Frontal cortex (tissue), 4 donors: ENCODE results near the gene TSHZ2. TPM values are rescaled to one million over a fixed set of nuclear protein-coding genes. Genes with fewer than 3 reads are reported as not detected.
"Not testable (repeated sequence)": the region's sequence is repeated elsewhere in the genome, so short reads cannot be mapped to it uniquely, and the experiment has no call there.

ENCODE experiments used
- DNase-seq, 2 donors: peaks; one replicate each; pipeline ENCODE4 v3.0.0; 2012; ENCODE audit warnings: low spot score in 2 of 2
- FAIRE-seq: peaks from 2 replicates; lab custom pipeline; 2012; peaks lifted over from hg19 to GRCh38; lab: Jason Lieb, UNC
- total RNA-seq: library from RNA; depleted of rRNA; stranded (reverse); fragments of >200 nt; gene quantifications from one replicate; pipeline ENCODE4 v1.2.3, GENCODE V29; 2014
- donor health status: control.
- donor health status: control.
- donor health status: control.

The TSHZ2 gene
- total RNA-seq, 1 donor from 2014 or later: 2.4 TPM

DNA sequence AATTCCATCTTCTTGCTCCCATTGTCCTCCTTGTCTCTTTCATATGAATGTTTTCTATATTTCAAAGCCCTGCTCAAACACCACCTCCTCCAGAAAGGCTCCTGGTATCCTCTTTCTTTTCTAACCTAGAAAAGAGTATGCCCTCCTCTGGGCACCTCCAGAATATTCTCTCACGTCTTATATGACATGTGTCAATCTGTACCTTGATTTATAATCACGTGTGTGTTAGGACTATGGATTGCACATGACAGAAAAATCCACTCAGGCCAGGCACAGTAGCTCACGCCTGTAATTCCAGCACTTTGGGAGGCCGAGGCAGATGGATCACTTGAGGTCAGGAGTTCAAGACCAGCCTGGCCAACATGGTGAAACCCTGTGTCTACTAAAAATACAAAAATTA, 464.8 kb downstream of the TSHZ2 start:
- FAIRE-seq, DNase-seq: not testable (repeated sequence)

DNA sequence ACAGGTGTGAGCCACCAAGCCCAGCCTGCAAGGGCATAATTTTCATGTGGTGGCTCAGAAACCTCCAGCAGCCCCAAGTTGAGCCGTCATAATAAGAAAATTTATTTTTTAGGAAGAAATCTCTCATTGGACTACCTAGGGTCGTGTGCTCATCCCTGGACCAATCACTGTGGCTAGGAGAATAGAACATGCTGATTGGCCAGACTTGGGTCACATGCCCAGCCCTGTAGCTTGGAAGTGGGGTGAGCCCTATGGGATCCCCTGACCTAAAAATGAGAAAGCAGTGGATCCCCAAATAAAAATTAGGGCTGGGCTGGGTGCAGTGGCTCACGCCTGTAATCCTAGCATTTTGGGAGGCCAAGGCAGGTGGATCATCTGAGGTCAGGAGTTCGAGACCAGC, 466.2 kb downstream of the TSHZ2 start:
- no peak for DNase-seq
- no peak for FAIRE-seq

DNA sequence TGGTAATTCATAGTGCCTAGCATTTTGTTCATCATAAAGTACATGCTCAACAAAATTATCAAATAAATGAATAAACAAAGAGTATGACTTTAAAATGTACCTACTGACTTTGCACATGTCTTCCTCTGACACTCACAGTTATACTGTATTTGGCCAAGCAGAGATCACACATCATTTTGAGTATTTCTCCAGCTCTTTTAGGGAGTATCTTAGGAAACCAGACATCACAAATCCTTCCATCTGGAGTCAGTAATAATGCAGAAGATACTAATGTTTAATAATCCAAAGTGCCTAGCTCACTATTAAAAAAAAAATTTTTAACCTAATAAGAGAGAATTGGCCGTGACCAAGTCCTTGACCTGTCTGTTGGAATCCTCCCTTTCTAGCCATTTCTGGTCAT, 466.9 kb downstream of the TSHZ2 start:
- DNase-seq (no peak), FAIRE-seq (no peak)

GRCh38 chr20:53439616-53440015, 467.5 kb downstream of the TSHZ2 start:
- no peak for DNase-seq

GRCh38 chr20:53444401-53445149, 472.4 kb downstream of the TSHZ2 start:
- FAIRE-seq: no peak
- DNase-seq: no peak

More at GRCh38 chr20:53439616-53440015, 467.5 kb downstream of the TSHZ2 start:
- FAIRE-seq: no peak

GRCh38 chr20:53445321-53445731, 473.2 kb downstream of the TSHZ2 start:
- DNase-seq (no peak), FAIRE-seq (no peak)

DNA sequence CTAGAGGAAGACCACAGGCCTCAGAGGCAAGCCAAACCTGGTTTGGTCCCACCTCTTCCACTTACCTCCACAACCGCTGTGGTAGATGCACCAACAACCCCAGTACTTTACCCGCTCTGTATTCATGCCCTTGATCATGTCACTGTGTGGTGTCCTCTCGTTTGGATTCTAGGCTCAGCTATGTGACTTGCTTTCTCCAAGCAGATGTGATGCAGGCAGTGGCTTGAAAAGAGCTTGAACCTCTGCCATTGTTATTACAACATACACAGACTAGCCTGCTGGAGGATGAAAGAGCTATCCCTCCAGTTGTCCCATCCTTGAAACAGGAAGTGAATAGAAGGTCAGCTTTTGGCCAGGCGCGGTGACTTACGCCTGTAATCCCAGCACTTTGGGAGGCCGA, 473.8 kb downstream of the TSHZ2 start:
- FAIRE-seq (no peak), DNase-seq (no peak)

DNA sequence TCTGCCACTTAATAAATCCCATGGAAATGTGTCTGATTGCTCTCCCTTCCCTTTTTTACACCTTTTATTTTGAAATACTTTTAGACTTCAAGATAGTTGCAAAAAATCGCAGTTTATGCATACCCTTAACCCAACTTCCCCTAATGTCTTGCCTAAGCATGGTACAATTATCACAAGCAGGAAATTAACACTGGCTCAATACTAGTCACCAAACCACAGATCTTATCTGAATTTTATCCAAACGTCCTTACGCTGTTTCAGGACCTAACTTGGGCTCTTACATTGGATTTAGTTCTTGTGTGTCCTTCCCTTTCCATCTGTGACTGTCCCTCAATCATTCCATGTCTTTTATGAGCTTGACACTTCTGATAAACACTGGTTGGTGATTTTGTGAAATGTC, 475.2 kb downstream of the TSHZ2 start:
- DNase-seq: no peak
- FAIRE-seq: no peak

GRCh38 chr20:53448426-53448825, 476.3 kb downstream of the TSHZ2 start:
- FAIRE-seq: no peak

GRCh38 chr20:53448875-53449274, 476.7 kb downstream of the TSHZ2 start:
- no peak for FAIRE-seq
- no peak for DNase-seq

More at GRCh38 chr20:53448426-53448825, 476.3 kb downstream of the TSHZ2 start:
- no peak for DNase-seq

GRCh38 chr20:53453076-53453475, 480.9 kb downstream of the TSHZ2 start:
- FAIRE-seq (no peak), DNase-seq (no peak)

DNA sequence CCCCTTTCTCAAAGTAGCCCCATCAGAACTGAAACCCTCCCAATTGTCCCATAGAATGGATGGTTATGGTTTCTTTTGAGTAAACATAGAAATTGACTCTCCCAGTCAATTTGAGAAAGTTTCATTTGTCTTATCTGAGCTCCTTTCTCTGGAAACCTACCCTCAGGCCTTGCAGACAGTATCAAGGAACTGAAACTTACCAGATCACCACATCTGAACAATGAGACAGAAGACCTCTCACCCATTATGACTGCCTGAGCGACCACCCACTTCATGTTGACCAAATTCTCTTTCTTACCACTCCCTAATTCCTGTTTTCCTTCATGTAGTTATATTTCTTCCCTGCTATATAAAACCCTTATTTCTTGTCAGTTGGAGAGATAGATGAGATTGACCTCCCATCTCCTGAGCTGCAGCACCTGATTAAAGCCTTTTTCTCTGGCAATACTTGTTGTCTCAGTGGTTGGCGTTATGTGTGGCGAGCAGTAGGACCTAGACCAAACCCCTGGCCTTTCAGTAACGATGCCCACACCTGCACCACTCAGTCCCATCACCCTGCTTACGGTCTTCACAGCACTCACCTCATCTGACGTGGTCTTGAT, 482.6 kb downstream of the TSHZ2 start:
- DNase-seq: no peak
- FAIRE-seq: no peak

- DNase-seq (no peak), FAIRE-seq (no peak)
Measured at GRCh38 chr20:53463101-53463972, 491.2 kb downstream of the TSHZ2 start.

DNA sequence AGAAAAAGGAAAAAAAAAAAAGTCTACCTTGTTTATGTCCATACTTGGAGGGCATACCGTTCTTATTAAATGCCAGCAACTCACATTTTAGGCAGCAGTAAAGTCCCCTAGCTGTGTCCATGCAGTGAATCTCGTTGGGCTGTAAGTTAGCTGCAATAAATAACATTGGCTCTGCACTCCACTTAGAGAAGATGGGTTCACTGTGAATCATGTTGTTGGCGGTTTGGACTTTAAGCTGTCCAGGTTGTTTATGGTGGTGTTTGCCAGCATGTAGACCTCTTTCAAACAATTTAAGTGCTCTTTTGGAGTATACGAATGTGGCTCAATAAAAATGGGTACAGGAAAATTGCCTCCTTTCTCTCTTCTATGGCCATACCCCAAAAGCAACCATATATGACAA, 494.1 kb downstream of the TSHZ2 start:
- FAIRE-seq: no peak
- DNase-seq: no peak

- DNase-seq: no peak
- no peak for FAIRE-seq
Measured at GRCh38 chr20:53468587-53468986, 496.4 kb downstream of the TSHZ2 start.

- FAIRE-seq, DNase-seq: not testable (repeated sequence)
Measured at GRCh38 chr20:53472859-53473258, 500.7 kb downstream of the TSHZ2 start.

GRCh38 chr20:53480913-53481312, 508.8 kb downstream of the TSHZ2 start:
- FAIRE-seq (no peak), DNase-seq (no peak)

DNA sequence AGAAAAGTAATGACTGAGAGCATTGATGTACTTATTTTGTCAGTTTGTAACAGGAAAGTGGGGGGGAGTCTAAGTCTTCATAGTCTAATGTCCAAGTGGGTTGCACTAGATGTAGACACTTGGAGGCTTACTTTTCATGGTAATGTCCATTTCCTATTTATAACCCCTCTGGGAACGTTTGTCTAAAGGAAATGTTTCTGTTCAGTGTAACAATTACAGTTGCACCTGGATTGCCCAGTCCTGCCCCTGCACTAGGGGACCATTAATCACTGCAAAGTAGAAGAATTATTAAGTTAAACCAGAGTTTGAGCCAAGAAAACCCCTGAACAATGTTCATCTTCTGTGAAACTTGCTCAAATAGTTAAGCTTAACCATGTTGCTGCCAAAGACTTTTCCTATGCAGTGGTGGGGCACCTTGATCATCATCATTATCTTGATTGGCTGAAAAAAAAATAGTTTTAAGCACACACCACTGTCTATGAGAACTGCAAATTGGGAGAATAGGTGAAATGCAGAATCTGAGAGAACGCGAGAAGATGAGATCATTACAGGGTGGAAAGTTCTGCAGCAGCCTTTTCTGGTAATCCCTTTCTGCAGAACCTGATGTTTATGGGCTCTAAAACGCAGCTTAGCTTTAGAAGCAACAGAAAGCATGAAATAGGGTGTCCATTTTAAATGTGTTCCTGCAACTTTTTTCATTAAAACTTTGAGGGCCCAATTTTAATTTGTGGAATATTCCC, 515.5 kb downstream of the TSHZ2 start:
- DNase-seq (no peak), FAIRE-seq (no peak)

DNA sequence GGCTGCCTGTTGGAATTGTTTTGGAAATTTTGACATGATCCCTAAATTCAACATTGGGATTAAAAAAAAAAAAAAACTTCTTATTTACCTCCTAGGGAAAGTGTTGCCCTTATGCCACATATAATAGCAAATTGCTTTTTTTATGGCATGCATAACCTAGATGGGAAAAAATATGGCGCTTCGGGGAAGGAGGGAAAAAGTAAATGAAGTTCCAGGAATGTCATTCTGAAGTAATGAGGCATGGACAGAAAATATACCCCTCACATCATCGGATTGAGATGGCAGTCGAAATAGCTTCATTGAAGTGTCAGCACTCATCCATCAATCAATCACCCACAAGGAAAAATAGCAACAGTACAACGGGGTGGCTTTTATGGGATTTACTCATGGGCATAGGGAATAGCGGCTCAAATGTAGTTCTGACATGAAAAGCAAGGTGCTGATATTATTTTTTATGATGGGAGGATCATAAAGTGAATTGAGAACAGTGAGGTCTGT, 516.7 kb downstream of the TSHZ2 start:
- DNase-seq: no peak

GRCh38 chr20:53489528-53489927, 517.4 kb downstream of the TSHZ2 start:
- DNase-seq (no peak), FAIRE-seq (no peak)

More for the DNA sequence above, 516.7 kb downstream of the TSHZ2 start:
- FAIRE-seq: no peak
